ENCODE results near the gene EMC9.
"Not testable (repeated sequence)": the region's sequence is repeated elsewhere in the genome, so short reads cannot be mapped to it uniquely, and the experiment has no call there.

The EMC9 gene

GRCh38 chr14:24108336-24108874 is 33.0 kb downstream of the EMC9 start:
- no peak for DNase-seq (ENCODE audit: low spot score)

GRCh38 chr14:24106672-24107271 is 34.6 kb downstream of the EMC9 start:
- DNase-seq (ENCODE audit: low spot score) = no peak

GRCh38 chr14:24105609-24106239 is 35.7 kb downstream of the EMC9 start:
- not testable (repeated sequence) for DNase-seq (ENCODE audit: low spot score)

- DNase-seq (ENCODE audit: low spot score) = no peak
These were observed 37.9 kb downstream of the EMC9 start for GRCh38 chr14:24103451-24103850.

GRCh38 chr14:24102357-24103048 is 38.9 kb downstream of the EMC9 start:
- DNase-seq (ENCODE audit: low spot score) = no peak

- DNase-seq (ENCODE audit: low spot score) = no peak
These were observed 40.4 kb downstream of the EMC9 start for GRCh38 chr14:24100982-24101494.

GRCh38 chr14:24100197-24100981 is 41.0 kb downstream of the EMC9 start:
- DNase-seq (ENCODE audit: low spot score) = no peak

- DNase-seq (ENCODE audit: low spot score) = no peak
These were observed 42.2 kb downstream of the EMC9 start for GRCh38 chr14:24098927-24099813.

- no peak for DNase-seq (ENCODE audit: low spot score)
These were observed 43.0 kb downstream of the EMC9 start for GRCh38 chr14:24098229-24098926.

- no peak for DNase-seq (ENCODE audit: low spot score)
These were observed 44.7 kb downstream of the EMC9 start for GRCh38 chr14:24096545-24097181.

GRCh38 chr14:24095271-24096068 is 45.9 kb downstream of the EMC9 start:
- DNase-seq (ENCODE audit: low spot score) = peak; percentile 83

GRCh38 chr14:24094841-24095270 is 46.5 kb downstream of the EMC9 start:
- DNase-seq (ENCODE audit: low spot score) = peak; percentile 24

- DNase-seq (ENCODE audit: low spot score) = peak; percentile 96
These were observed 47.2 kb downstream of the EMC9 start, which contains the start of gene PCK2 for GRCh38 chr14:24093901-24094840. Gene PCK2, plus strand, starts transcription at chr14:24094311. Its CDS starts 95 bp downstream, at chr14:24094406.

- DNase-seq (ENCODE audit: low spot score) = no peak
These were observed 48.0 kb downstream of the EMC9 start for GRCh38 chr14:24093207-24093900.

GRCh38 chr14:24092505-24093206 is 48.7 kb downstream of the EMC9 start:
- DNase-seq (ENCODE audit: low spot score) = no peak

- DNase-seq (ENCODE audit: low spot score) = no peak
These were observed 49.3 kb downstream of the EMC9 start for GRCh38 chr14:24092110-24092504.

Data from RKO (cell line).